Gastrocnemius medialis (tissue), 4 donors: ENCODE measurements around the gene ITGAD. TPM values are rescaled to one million over a fixed set of nuclear protein-coding genes. Genes with fewer than 3 reads are reported as not detected.

Experiments used
- ATAC-seq, 2 donors: fragments of 150-250 bp; one replicate each; pipeline ENCODE4 v1.9.1; 2016
- DNase-seq, 2 donors: peaks; one replicate each; pipeline ENCODE4 v3.0.0-alpha.2; 2019
- H3K27ac ChIP-seq, 4 donors: fragments of 200-600 bp; sonication (generic); 1 replicate in 1 of 4; 2 replicates in 3 of 4; pipeline ENCODE4 v1.5.1; 2016 to 2018; ENCODE audit warnings: mild to moderate bottlenecking in 2 of 4, moderate library complexity in 1 of 4
- H3K27me3 ChIP-seq, 3 donors: fragments of 200-600 bp; sonication (generic) in 2 of 3; 1 replicate in 1 of 3; 2 replicates in 2 of 3; pipeline versions ENCODE4 v1.5.1 to v1.6.0; 2016 to 2019; ENCODE audit warnings: mild to moderate bottlenecking in 1 of 3, moderate library complexity in 1 of 3
- H3K36me3 ChIP-seq, 2 donors: fragments of 200-600 bp; sonication (generic) in 1 of 2; one replicate each; pipeline ENCODE4 v1.5.1; 2017 to 2018
- H3K4me1 ChIP-seq, 2 donors: fragments of 200-600 bp; sonication (generic) in 1 of 2; one replicate each; pipeline ENCODE4 v1.5.1; 2016 to 2017; ENCODE audit warnings: mild to moderate bottlenecking in 2 of 2
- H3K4me3 ChIP-seq, 4 donors: fragments of 200-600 bp; sonication (generic) in 3 of 4; 1 replicate in 1 of 4; 2 replicates in 3 of 4; pipeline ENCODE4 v1.5.1; 2016 to 2019; ENCODE audit warnings: mild to moderate bottlenecking in 2 of 4
- H3K9me3 ChIP-seq, 3 donors: fragments of 200-600 bp; sonication (generic) in 2 of 3; 1 replicate in 1 of 3; 2 replicates in 2 of 3; pipeline ENCODE4 v1.5.1; 2016 to 2019
- POLR2A ChIP-seq, 2 donors: fragments of 450-650 bp; IDR thresholded peaks; one replicate each; pipeline ENCODE4 v1.6.1; 2017; ENCODE audit warnings: antibody characterized with exemption in 2 of 2, mild to moderate bottlenecking in 2 of 2, moderate library complexity in 2 of 2
- in situ Hi-C, 4 donors: fragments of 200-750 bp; cut with MboI; loops; one replicate each; pipeline versions ENCODE4 v1.15.0 to v1.8.0; 2017; ENCODE audit warnings: low sequenced_read_pairs in 4 of 4
- intact Hi-C: fragments of 100-400 bp; cut with DNase I; formaldehyde crosslinking; loops from one replicate; pipeline ENCODE4 v1.15.1; 2023; ENCODE audit warnings: low total_unique reads
- total RNA-seq, 4 donors: library from RNA; depleted of rRNA; stranded (reverse); fragments of >200 nt; gene quantifications; one replicate each; pipeline versions ENCODE4 v1.1.0 to v1.2.3, GENCODE V29; 2016
- TF ChIP-seq, protein P1 (sequence below), 5 experiments: fragments of 450-650 bp in 3 of 5; fragments of 200-600 bp in 2 of 5; sonication (generic) in 2 of 5; IDR thresholded peaks in 4 of 5; conservative IDR thresholded peaks in 1 of 5; 1 replicate in 4 of 5; 2 replicates in 1 of 5; pipeline ENCODE4 v1.5.1; 2016 to 2019; ENCODE audit warnings: antibody characterized with exemption in 5 of 5, mild to moderate bottlenecking in 3 of 5, moderate library complexity in 3 of 5

The ITGAD gene
- total RNA-seq, 4 donors from 2014 or later: not detected

GRCh38 chr16:31471875-31472708 lies 79.0 kb downstream of the ITGAD start, which contains the start of gene TGFB1I1:
Gene TGFB1I1, plus strand, starts transcription at chr16:31472152. Its CDS starts 37 bp downstream, at chr16:31472189.
- TF ChIP-seq POLR2A (IDR thresholded peaks at IDR 0.05): peak in 1 of 2 donors; percentile 7
- TF ChIP-seq, protein P1, sequence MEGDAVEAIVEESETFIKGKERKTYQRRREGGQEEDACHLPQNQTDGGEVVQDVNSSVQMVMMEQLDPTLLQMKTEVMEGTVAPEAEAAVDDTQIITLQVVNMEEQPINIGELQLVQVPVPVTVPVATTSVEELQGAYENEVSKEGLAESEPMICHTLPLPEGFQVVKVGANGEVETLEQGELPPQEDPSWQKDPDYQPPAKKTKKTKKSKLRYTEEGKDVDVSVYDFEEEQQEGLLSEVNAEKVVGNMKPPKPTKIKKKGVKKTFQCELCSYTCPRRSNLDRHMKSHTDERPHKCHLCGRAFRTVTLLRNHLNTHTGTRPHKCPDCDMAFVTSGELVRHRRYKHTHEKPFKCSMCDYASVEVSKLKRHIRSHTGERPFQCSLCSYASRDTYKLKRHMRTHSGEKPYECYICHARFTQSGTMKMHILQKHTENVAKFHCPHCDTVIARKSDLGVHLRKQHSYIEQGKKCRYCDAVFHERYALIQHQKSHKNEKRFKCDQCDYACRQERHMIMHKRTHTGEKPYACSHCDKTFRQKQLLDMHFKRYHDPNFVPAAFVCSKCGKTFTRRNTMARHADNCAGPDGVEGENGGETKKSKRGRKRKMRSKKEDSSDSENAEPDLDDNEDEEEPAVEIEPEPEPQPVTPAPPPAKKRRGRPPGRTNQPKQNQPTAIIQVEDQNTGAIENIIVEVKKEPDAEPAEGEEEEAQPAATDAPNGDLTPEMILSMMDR (IDR thresholded peaks at IDR 0.05 in 4 of 5, conservative IDR thresholded peaks at IDR 0.05 in 1 of 5): no peak
- H3K27me3 ChIP-seq: peaks cover 4 to 17% (median 5%) of the 10 kb centered on the region in 3 donors
- in situ Hi-C loops (no loop called here), intact Hi-C loops (loop anchor here (2.0 to 5.0 kb wide), 3 partner anchors 37 to 400 kb away; partner anchors contain the start of genes RUSF1 and ZNF267)
- peaks cover 0 to 2% of the 10 kb centered on the region in 2 donors for H3K36me3 ChIP-seq
- H3K27ac ChIP-seq: peak within 1 kb of the TSS; percentile 83 to 89 (median 87)
- ATAC-seq (peak in 1 of 2 donors; percentile 34), DNase-seq (no peak)
- H3K4me1 ChIP-seq: peaks cover 0 to 11% of the 10 kb centered on the region in 2 donors
- no peaks in the 10 kb centered on the region for H3K9me3 ChIP-seq
- peak within 1 kb of the TSS; percentile 63 to 76 (median 67) for H3K4me3 ChIP-seq

- Histone ChIP-seq H3K27me3 (peaks cover 4 to 21% (median 5%) of the 10 kb centered on the region in 3 donors), H3K9me3 (no peaks in the 10 kb centered on the region), H3K4me1 (peaks cover 0 to 11% of the 10 kb centered on the region in 2 donors), H3K27ac (peak overlapping the region; percentile 83 to 89 (median 87)), H3K4me3 (peak overlapping the region; percentile 63 to 76 (median 67)), H3K36me3 (no peaks in the 10 kb centered on the region)
- intact Hi-C loops (loop anchor here (2.0 to 5.0 kb wide), 3 partner anchors 36 to 400 kb away; partner anchors contain the start of genes RUSF1 and ZNF267), in situ Hi-C loops (no loop called here)
- no peak for TF ChIP-seq POLR2A (IDR thresholded peaks at IDR 0.05)
- TF ChIP-seq, protein P1 (IDR thresholded peaks at IDR 0.05 in 4 of 5, conservative IDR thresholded peaks at IDR 0.05 in 1 of 5): peak; percentile 65 to 80 (median 68)
- DNase-seq (peak; percentile 60 to 81), ATAC-seq (peak; percentile 79 to 82)
Measured at GRCh38 chr16:31472709-31473203, 79.6 kb downstream of the ITGAD start.

DNA sequence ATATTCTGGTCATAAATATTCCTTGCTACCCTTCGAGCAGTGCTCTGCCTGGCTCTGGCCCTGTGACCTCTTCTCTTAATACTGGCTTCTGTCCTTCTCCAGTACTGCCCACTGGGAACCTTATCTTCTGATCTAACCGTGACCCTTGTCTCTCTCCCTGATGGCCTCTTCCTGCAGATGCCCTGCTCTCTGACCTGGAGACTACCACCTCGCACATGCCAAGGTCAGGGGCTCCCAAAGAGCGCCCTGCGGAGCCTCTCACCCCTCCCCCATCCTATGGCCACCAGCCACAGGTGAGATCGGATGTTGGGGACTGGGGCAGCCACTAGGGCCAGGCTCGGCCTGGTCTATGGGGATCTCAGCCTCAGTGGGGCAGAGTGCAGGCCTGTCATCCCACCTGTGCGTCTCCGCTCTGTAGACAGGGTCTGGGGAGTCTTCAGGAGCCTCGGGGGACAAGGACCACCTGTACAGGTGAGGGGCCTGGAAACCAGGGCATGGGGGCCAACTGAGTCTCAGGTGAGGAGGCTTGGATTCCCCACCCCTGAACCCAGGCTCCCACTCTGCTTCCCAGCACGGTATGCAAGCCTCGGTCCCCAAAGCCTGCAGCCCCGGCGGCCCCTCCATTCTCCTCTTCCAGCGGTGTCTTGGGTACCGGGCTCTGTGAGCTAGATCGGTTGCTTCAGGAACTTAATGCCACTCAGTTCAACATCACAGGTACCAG lies 80.3 kb downstream of the ITGAD start:
- no peak for TF ChIP-seq POLR2A (IDR thresholded peaks at IDR 0.05)
- TF ChIP-seq, protein P1 (IDR thresholded peaks at IDR 0.05 in 4 of 5, conservative IDR thresholded peaks at IDR 0.05 in 1 of 5): no peak
- in situ Hi-C loops: no loop called here
- Histone ChIP-seq H3K4me3 (no peak overlapping the region), H3K27ac (peak overlapping the region in 2 of 4 donors; percentile 83 to 88), H3K36me3 (no peaks in the 10 kb centered on the region), H3K9me3 (no peaks in the 10 kb centered on the region), H3K27me3 (peaks cover 4 to 21% (median 7%) of the 10 kb centered on the region in 3 donors), H3K4me1 (peaks cover 0 to 11% of the 10 kb centered on the region in 2 donors)
- DNase-seq (no peak), ATAC-seq (peak in 1 of 2 donors; percentile 24)
- intact Hi-C loops: loop anchor here (2.0 to 5.0 kb wide), 3 partner anchors 35 to 399 kb away; partner anchors contain the start of genes RUSF1 and ZNF267

- Histone ChIP-seq H3K27me3 (peaks cover 4 to 21% (median 7%) of the 10 kb centered on the region in 3 donors), H3K36me3 (no peaks in the 10 kb centered on the region), H3K27ac (no peak overlapping the region), H3K9me3 (no peaks in the 10 kb centered on the region), H3K4me3 (no peak overlapping the region), H3K4me1 (peaks cover 0 to 11% of the 10 kb centered on the region in 2 donors)
- intact Hi-C loops (loop anchor here (5.0 kb wide), 2 partner anchors 238 to 398 kb away; partner anchors contain the start of gene ZNF267), in situ Hi-C loops (no loop called here)
- TF ChIP-seq, protein P1 (IDR thresholded peaks at IDR 0.05 in 4 of 5, conservative IDR thresholded peaks at IDR 0.05 in 1 of 5): no peak
- TF ChIP-seq POLR2A (IDR thresholded peaks at IDR 0.05): no peak
- DNase-seq (no peak), ATAC-seq (no peak)
Measured at GRCh38 chr16:31474173-31474714, 81.1 kb downstream of the ITGAD start.
